ENCODE measurements around the gene TPR.

GRCh38 chr1:186418503-186418902 is 43.5 kb upstream of the TPR start:
- TF ChIP-seq CTCF (conservative IDR thresholded peaks at IDR 0.05 in 1 of 2, IDR thresholded peaks at IDR 0.05 in 1 of 2; ENCODE audit: extremely low read depth in 1 of 2, insufficient read depth in 1 of 2, low read depth in 1 of 2, low read length in 2 of 2) (no peak), EZH2 (IDR thresholded peaks at IDR 0.05; ENCODE audit: borderline replicate concordance, low read length) (no peak)

Data from mammary epithelial cell (primary cell).